ENCODE measurements around the gene WIPF2.

Gene WIPF2

DNA sequence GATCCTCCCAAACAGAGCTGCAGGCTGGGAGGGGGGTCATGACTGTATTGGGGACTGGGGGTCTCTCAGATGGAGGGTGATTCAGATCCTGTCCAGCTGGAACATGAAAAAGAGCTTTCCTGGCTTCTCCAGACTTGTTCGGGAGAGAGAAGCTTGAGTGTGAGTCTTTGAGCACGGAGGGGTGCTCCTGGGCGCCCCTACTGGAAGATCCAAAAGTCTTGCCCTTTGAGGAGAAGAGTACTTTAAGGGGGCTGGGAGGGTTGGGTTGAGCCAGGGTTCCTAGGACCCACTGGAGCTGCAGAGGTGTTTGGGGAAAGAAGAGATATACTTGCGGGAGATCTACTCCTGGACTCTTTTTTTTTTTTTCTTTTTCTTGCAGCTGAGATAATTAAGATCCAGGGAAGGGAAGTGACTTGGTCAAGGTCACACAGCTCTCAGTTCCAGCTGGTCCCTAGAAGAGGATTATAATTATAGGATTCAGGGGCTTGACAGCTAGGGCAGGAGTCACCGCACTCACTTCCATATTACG, 98.3 kb downstream of the WIPF2 start:
- ChIA-PET POLR2A (interaction anchor here (0.6 to 4.0 kb wide), 18 partner anchors 10 to 1127 kb away, joined by 3 to 43 read pairs (median 6); partner anchors contain the start of gene CDC6), CTCF (interaction anchor here (0.5 to 6.0 kb wide), 22 partner anchors 9 to 1763 kb away, joined by 3 to 85 read pairs (median 4); partner anchors contain the start of gene CDC6)
- Histone ChIP-seq H3K4me1 (ENCODE audit: control insufficient read depth, insufficient read depth, low read length) (peaks cover 39% of the 10 kb centered on the region), H3K27ac (ENCODE audit: extremely low read depth, low read depth, low read length) (peak overlapping the region; percentile 20; the same call in 1 of the 2 replicates), H3K4me3 (ENCODE audit: low read depth, low read length) (peak overlapping the region; percentile 34), H3K9me3 (ENCODE audit: control insufficient read depth, insufficient read depth, low read depth, low read length) (no peaks in the 10 kb centered on the region), H3K36me3 (ENCODE audit: control insufficient read depth in 2 of 2, insufficient read depth in 1 of 2, low read length in 2 of 2) (no peaks in the 10 kb centered on the region)
- no peak for TF ChIP-seq ZNF19 (tag by site-specific recombination; IDR thresholded peaks at IDR 0.05; ENCODE audit: low read depth)
- TF ChIP-seq, protein P1, sequence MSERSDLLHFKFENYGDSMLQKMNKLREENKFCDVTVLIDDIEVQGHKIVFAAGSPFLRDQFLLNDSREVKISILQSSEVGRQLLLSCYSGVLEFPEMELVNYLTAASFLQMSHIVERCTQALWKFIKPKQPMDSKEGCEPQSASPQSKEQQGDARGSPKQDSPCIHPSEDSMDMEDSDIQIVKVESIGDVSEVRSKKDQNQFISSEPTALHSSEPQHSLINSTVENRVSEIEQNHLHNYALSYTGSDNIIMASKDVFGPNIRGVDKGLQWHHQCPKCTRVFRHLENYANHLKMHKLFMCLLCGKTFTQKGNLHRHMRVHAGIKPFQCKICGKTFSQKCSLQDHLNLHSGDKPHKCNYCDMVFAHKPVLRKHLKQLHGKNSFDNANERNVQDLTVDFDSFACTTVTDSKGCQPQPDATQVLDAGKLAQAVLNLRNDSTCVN (tag by site-specific recombination; optimal IDR thresholded peaks at IDR 0.05): no peak
- TF ChIP-seq ZNF174 (tag by site-specific recombination; IDR thresholded peaks at IDR 0.05): no peak
- no peak for TF ChIP-seq ZNF426 (tag by site-specific recombination; IDR thresholded peaks at IDR 0.05)
- peak; percentile 68 for TF ChIP-seq ZNF580 (tag by site-specific recombination; IDR thresholded peaks at IDR 0.05)
- TF ChIP-seq ZFP3 (tag by site-specific recombination; IDR thresholded peaks at IDR 0.05; ENCODE audit: low read depth): no peak
- no peak for TF ChIP-seq ZNF837 (tag by site-specific recombination; IDR thresholded peaks at IDR 0.05)
- peak; percentile 79; the same call in 1 of the 2 replicates for TF ChIP-seq ZFP69B (tag by site-specific recombination; IDR thresholded peaks at IDR 0.05)
- TF ChIP-seq KLF10 (tag by site-specific recombination; IDR thresholded peaks at IDR 0.05): no peak
- TF ChIP-seq, protein P2, sequence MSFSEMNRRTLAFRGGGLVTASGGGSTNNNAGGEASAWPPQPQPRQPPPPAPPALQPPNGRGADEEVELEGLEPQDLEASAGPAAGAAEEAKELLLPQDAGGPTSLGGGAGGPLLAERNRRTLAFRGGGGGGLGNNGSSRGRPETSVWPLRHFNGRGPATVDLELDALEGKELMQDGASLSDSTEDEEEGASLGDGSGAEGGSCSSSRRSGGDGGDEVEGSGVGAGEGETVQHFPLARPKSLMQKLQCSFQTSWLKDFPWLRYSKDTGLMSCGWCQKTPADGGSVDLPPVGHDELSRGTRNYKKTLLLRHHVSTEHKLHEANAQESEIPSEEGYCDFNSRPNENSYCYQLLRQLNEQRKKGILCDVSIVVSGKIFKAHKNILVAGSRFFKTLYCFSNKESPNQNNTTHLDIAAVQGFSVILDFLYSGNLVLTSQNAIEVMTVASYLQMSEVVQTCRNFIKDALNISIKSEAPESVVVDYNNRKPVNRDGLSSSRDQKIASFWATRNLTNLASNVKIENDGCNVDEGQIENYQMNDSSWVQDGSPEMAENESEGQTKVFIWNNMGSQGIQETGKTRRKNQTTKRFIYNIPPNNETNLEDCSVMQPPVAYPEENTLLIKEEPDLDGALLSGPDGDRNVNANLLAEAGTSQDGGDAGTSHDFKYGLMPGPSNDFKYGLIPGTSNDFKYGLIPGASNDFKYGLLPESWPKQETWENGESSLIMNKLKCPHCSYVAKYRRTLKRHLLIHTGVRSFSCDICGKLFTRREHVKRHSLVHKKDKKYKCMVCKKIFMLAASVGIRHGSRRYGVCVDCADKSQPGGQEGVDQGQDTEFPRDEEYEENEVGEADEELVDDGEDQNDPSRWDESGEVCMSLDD (tag by site-specific recombination; IDR thresholded peaks at IDR 0.05): no peak
- TF ChIP-seq ZNF157 (tag by site-specific recombination; IDR thresholded peaks at IDR 0.05): no peak
- TF ChIP-seq REST (tag by site-specific recombination; IDR thresholded peaks at IDR 0.05): no peak
- no peak for TF ChIP-seq ZNF140 (tag by site-specific recombination; IDR thresholded peaks at IDR 0.05)
- 0 out of 2 replicates have a peak, but pooled peaks have one; percentile 33 for TF ChIP-seq ZNF341 (tag by site-specific recombination; IDR thresholded peaks at IDR 0.05; ENCODE audit: low read depth)
- peak; percentile 78 for TF ChIP-seq SP7 (tag by site-specific recombination; IDR thresholded peaks at IDR 0.05)
- TF ChIP-seq ZBTB48 (tag by site-specific recombination; IDR thresholded peaks at IDR 0.05): peak; percentile 25; the same call in 1 of the 2 replicates
- peak; percentile 92 for TF ChIP-seq PRDM10 (tag by site-specific recombination; IDR thresholded peaks at IDR 0.05)
- no peak for TF ChIP-seq ZXDB (tag by site-specific recombination; IDR thresholded peaks at IDR 0.05)
- TF ChIP-seq ZNF394 (tag by site-specific recombination; IDR thresholded peaks at IDR 0.05; ENCODE audit: borderline replicate concordance): peak; percentile 13; the same call in 1 of the 2 replicates
- TF ChIP-seq TSHZ1 (tag by site-specific recombination; IDR thresholded peaks at IDR 0.05; ENCODE audit: borderline replicate concordance): no peak
- TF ChIP-seq ZNF335 (tag by site-specific recombination; conservative IDR thresholded peaks at IDR 0.05): no peak
